ENCODE results near the gene CAMTA1. TPM values are rescaled to one million over a fixed set of nuclear protein-coding genes. Genes with fewer than 3 reads are reported as not detected.

CAMTA1 gene
- total and polyA plus RNA-seq, 8 donors: 13.0 to 54.2 (median 23.6) TPM

- FAIRE-seq: no peak
- 79 to 80% methylated on average over 5 of the region's 5 CpGs for WGBS, 2 donors
Observed at GRCh38 chr1:7259955-7260354, 474.7 kb downstream of the CAMTA1 start.

GRCh38 chr1:7261490-7261889 is 476.2 kb downstream of the CAMTA1 start:
- intact Hi-C loops (cut with DNase I): no loop called here
- H3K27ac ChIP-seq: no peak overlapping the region
- no peak overlapping the region for H3K4me3 ChIP-seq
- no peaks in the 10 kb centered on the region for H3K9me3 ChIP-seq
- no peak for TF ChIP-seq CTCF (IDR thresholded peaks at IDR 0.05)
- H3K27me3 ChIP-seq: no peaks in the 10 kb centered on the region
- H3K36me3 ChIP-seq: no peaks in the 10 kb centered on the region
- H3K4me1 ChIP-seq: peaks cover 9 to 26% (median 9%) of the 10 kb centered on the region in 3 donors
- FAIRE-seq (no peak), ATAC-seq (no peak), DNase-seq (no peak)
- 73 to 74% methylated on average over 8 of the region's 8 CpGs for WGBS, 2 donors

More at GRCh38 chr1:7259955-7260354, 474.7 kb downstream of the CAMTA1 start:
- H3K27me3 ChIP-seq: no peaks in the 10 kb centered on the region
- no peak overlapping the region for H3K4me3 ChIP-seq
- ATAC-seq (no peak), DNase-seq (no peak)
- H3K27ac ChIP-seq: no peak overlapping the region
- peaks cover 0 to 11% (median 0%) of the 10 kb centered on the region in 3 donors for H3K4me1 ChIP-seq
- H3K36me3 ChIP-seq: no peaks in the 10 kb centered on the region
- no peak for TF ChIP-seq CTCF (IDR thresholded peaks at IDR 0.05)
- H3K9me3 ChIP-seq: no peaks in the 10 kb centered on the region
- intact Hi-C loops (cut with DNase I): no loop called here

- intact Hi-C loops (cut with DNase I): no loop called here
- FAIRE-seq: no peak
- Histone ChIP-seq H3K36me3 (no peaks in the 10 kb centered on the region), H3K9me3 (no peaks in the 10 kb centered on the region), H3K27me3 (no peaks in the 10 kb centered on the region), H3K27ac (no peak overlapping the region), H3K4me1 (peaks cover 9 to 31% (median 11%) of the 10 kb centered on the region in 3 donors), H3K4me3 (no peak overlapping the region)
- TF ChIP-seq CTCF (IDR thresholded peaks at IDR 0.05): no peak
- peak; percentile 22 to 81 (median 61) for ATAC-seq
- 31 to 32% methylated on average over 6 of the region's 6 CpGs for WGBS, 2 donors
- DNase-seq: peak in 2 of 6 donors; percentile 22 to 55
Observed at GRCh38 chr1:7262611-7263010, 477.4 kb downstream of the CAMTA1 start.

GRCh38 chr1:7263021-7263960 is 478.0 kb downstream of the CAMTA1 start:
- no peaks in the 10 kb centered on the region for H3K9me3 ChIP-seq
- H3K27ac ChIP-seq: no peak overlapping the region
- no peak for TF ChIP-seq CTCF (IDR thresholded peaks at IDR 0.05)
- intact Hi-C loops (cut with DNase I): no loop called here
- DNase-seq (no peak), FAIRE-seq (no peak), ATAC-seq (no peak)
- no peaks in the 10 kb centered on the region for H3K36me3 ChIP-seq
- no peaks in the 10 kb centered on the region for H3K27me3 ChIP-seq
- H3K4me3 ChIP-seq: no peak overlapping the region
- H3K4me1 ChIP-seq: peaks cover 9 to 31% (median 11%) of the 10 kb centered on the region in 3 donors
- 48 to 54% methylated on average over 13 of the region's 13 CpGs for WGBS, 2 donors

- H3K27ac ChIP-seq: no peak overlapping the region
- peaks cover 9 to 31% (median 11%) of the 10 kb centered on the region in 3 donors for H3K4me1 ChIP-seq
- no peak overlapping the region for H3K4me3 ChIP-seq
- TF ChIP-seq CTCF (IDR thresholded peaks at IDR 0.05): no peak
- FAIRE-seq (no peak), DNase-seq (no peak), ATAC-seq (no peak)
- no peaks in the 10 kb centered on the region for H3K27me3 ChIP-seq
- intact Hi-C loops (cut with DNase I): no loop called here
- no peaks in the 10 kb centered on the region for H3K36me3 ChIP-seq
- WGBS, 2 donors: 72 to 81% methylated on average over 4 of the region's 4 CpGs
- no peaks in the 10 kb centered on the region for H3K9me3 ChIP-seq
Observed at GRCh38 chr1:7264101-7264500, 478.8 kb downstream of the CAMTA1 start.
